Skeletal muscle satellite cell (primary cell): ENCODE data around the gene CCDC142.
A peak's percentile ranks its signal among the peaks of the same experiment; 100 is the strongest.
"Not testable (repeated sequence)": the region's sequence is repeated elsewhere in the genome, so short reads cannot be mapped to it uniquely, and the experiment has no call there.

Experiments used
- H3K27me3 ChIP-seq: 2 replicates; pipeline ENCODE4 v1.7.0; 2013; ENCODE audit warnings: low read length; ENCODE audit not compliant: control insufficient read depth, insufficient read depth
- H3K36me3 ChIP-seq: 2 replicates; pipeline ENCODE4 v1.7.0; 2013; ENCODE audit warnings: mild to moderate bottlenecking, control low read depth, low read length; ENCODE audit not compliant: insufficient read depth
- H3K4me1 ChIP-seq: 2 replicates; pipeline ENCODE4 v1.7.0; 2013; ENCODE audit warnings: low read length; ENCODE audit not compliant: control insufficient read depth, insufficient read depth
- H3K4me2 ChIP-seq: 2 replicates; pipeline ENCODE4 v1.7.0; 2013; ENCODE audit warnings: mild to moderate bottlenecking, low read length
- H3K4me3 ChIP-seq: 2 replicates; pipeline ENCODE4 v1.7.0; 2013; ENCODE audit warnings: low read length
- H3K9ac ChIP-seq: 2 replicates; pipeline ENCODE4 v1.7.0; 2013; ENCODE audit warnings: mild to moderate bottlenecking, low read depth, low read length, moderate library complexity
- H3K9me3 ChIP-seq: replicated peaks from 2 replicates; pipeline ENCODE4 v1.7.0; 2013; ENCODE audit warnings: mild to moderate bottlenecking, control low read depth, low read length

The CCDC142 gene

GRCh38 chr2:74472086-74472944 lies 10.5 kb downstream of the CCDC142 start, which contains the start of gene MRPL53:
TSS of gene MRPL53 (minus strand) at chr2:74472680. CDS start at chr2:74472660, 20 bp downstream.
- H3K9me3 ChIP-seq, result no peaks in the 10 kb centered on the region
- H3K4me3 ChIP-seq, result peak within 1 kb of the TSS; percentile 89
- peaks cover 18% of the 10 kb centered on the region for H3K36me3 ChIP-seq
- no peaks in the 10 kb centered on the region for H3K27me3 ChIP-seq
- H3K4me2 ChIP-seq, result peak within 1 kb of the TSS; percentile 93
- H3K4me1 ChIP-seq, result peaks cover 14% of the 10 kb centered on the region
- H3K9ac ChIP-seq, result peak within 1 kb of the TSS; percentile 91

- Histone ChIP-seq H3K9ac (peak overlapping the region; percentile 91), H3K27me3 (no peaks in the 10 kb centered on the region), H3K4me2 (peak overlapping the region; percentile 93), H3K4me3 (peak overlapping the region; percentile 89), H3K9me3 (no peaks in the 10 kb centered on the region), H3K4me1 (peaks cover 14% of the 10 kb centered on the region), H3K36me3 (peaks cover 11% of the 10 kb centered on the region)
These were observed 11.3 kb downstream of the CCDC142 start for GRCh38 chr2:74471332-74472065.

- not testable (repeated sequence) for H3K4me3 ChIP-seq, H3K9me3 ChIP-seq, H3K27me3 ChIP-seq, H3K4me2 ChIP-seq, H3K9ac ChIP-seq
- peaks cover 11% of the 10 kb centered on the region for H3K36me3 ChIP-seq
- peaks cover 18% of the 10 kb centered on the region for H3K4me1 ChIP-seq
These were observed 12.1 kb downstream of the CCDC142 start for GRCh38 chr2:74470742-74471141.

- Histone ChIP-seq H3K36me3 (peaks cover 20% of the 10 kb centered on the region), H3K4me3 (peak overlapping the region; percentile 100), H3K27me3 (no peaks in the 10 kb centered on the region), H3K9ac (peak overlapping the region; percentile 97), H3K4me2 (peak overlapping the region; percentile 100), H3K4me1 (peaks cover 9% of the 10 kb centered on the region), H3K9me3 (no peaks in the 10 kb centered on the region)
These were observed 18.4 kb downstream of the CCDC142 start for GRCh38 chr2:74464406-74464805.

- H3K36me3 ChIP-seq, result peaks cover 20% of the 10 kb centered on the region
- H3K27me3 ChIP-seq, result no peaks in the 10 kb centered on the region
- H3K4me1 ChIP-seq, result peaks cover 11% of the 10 kb centered on the region
- H3K4me3 ChIP-seq, result no peak overlapping the region
- H3K9me3 ChIP-seq, result no peaks in the 10 kb centered on the region
- no peak overlapping the region for H3K4me2 ChIP-seq
- no peak overlapping the region for H3K9ac ChIP-seq
These were observed 20.1 kb downstream of the CCDC142 start for GRCh38 chr2:74462786-74463105.

- Histone ChIP-seq H3K36me3 (peaks cover 20% of the 10 kb centered on the region), H3K27me3 (no peaks in the 10 kb centered on the region), H3K4me2 (no peak overlapping the region), H3K4me1 (peaks cover 11% of the 10 kb centered on the region), H3K9me3 (no peaks in the 10 kb centered on the region), H3K9ac (no peak overlapping the region), H3K4me3 (no peak overlapping the region)
These were observed 20.6 kb downstream of the CCDC142 start for GRCh38 chr2:74462054-74462785.

- Histone ChIP-seq H3K9ac (no peak overlapping the region), H3K4me1 (peaks cover 16% of the 10 kb centered on the region), H3K36me3 (peaks cover 24% of the 10 kb centered on the region), H3K9me3 (no peaks in the 10 kb centered on the region), H3K4me3 (no peak overlapping the region), H3K27me3 (no peaks in the 10 kb centered on the region), H3K4me2 (no peak overlapping the region)
These were observed 21.4 kb downstream of the CCDC142 start for GRCh38 chr2:74461187-74462053.

- H3K9ac ChIP-seq, result not testable (repeated sequence)
These were observed 22.6 kb downstream of the CCDC142 start for GRCh38 chr2:74460187-74460586.

GRCh38 chr2:74459503-74460118 lies 23.2 kb downstream of the CCDC142 start:
- H3K4me2 ChIP-seq, result peak overlapping the region; percentile 93
- H3K9ac ChIP-seq, H3K9me3 ChIP-seq, H3K27me3 ChIP-seq: not testable (repeated sequence)
- peak overlapping the region; percentile 95 for H3K4me3 ChIP-seq
- H3K36me3 ChIP-seq, result peaks cover 25% of the 10 kb centered on the region
- H3K4me1 ChIP-seq, result peaks cover 22% of the 10 kb centered on the region

More at GRCh38 chr2:74460187-74460586, 22.6 kb downstream of the CCDC142 start:
- peaks cover 21% of the 10 kb centered on the region for H3K4me1 ChIP-seq
- H3K9me3 ChIP-seq, H3K4me2 ChIP-seq, H3K4me3 ChIP-seq, H3K27me3 ChIP-seq: not testable (repeated sequence)
- peaks cover 25% of the 10 kb centered on the region for H3K36me3 ChIP-seq

- peak overlapping the region; percentile 95 for H3K4me3 ChIP-seq
- no peaks in the 10 kb centered on the region for H3K27me3 ChIP-seq
- H3K4me1 ChIP-seq, result peaks cover 25% of the 10 kb centered on the region
- peak overlapping the region; percentile 93 for H3K4me2 ChIP-seq
- no peaks in the 10 kb centered on the region for H3K9me3 ChIP-seq
- H3K36me3 ChIP-seq, result peaks cover 25% of the 10 kb centered on the region
- H3K9ac ChIP-seq, result peak overlapping the region; percentile 91
These were observed 23.8 kb downstream of the CCDC142 start for GRCh38 chr2:74458938-74459363.
